Fibroblast of skin of back (primary cell): ENCODE data around the gene LY6G6F.

Experiments used
- DNase-seq: peaks from one replicate; pipeline ENCODE4 v3.0.0-alpha.2; 2013

LY6G6F gene

DNA sequence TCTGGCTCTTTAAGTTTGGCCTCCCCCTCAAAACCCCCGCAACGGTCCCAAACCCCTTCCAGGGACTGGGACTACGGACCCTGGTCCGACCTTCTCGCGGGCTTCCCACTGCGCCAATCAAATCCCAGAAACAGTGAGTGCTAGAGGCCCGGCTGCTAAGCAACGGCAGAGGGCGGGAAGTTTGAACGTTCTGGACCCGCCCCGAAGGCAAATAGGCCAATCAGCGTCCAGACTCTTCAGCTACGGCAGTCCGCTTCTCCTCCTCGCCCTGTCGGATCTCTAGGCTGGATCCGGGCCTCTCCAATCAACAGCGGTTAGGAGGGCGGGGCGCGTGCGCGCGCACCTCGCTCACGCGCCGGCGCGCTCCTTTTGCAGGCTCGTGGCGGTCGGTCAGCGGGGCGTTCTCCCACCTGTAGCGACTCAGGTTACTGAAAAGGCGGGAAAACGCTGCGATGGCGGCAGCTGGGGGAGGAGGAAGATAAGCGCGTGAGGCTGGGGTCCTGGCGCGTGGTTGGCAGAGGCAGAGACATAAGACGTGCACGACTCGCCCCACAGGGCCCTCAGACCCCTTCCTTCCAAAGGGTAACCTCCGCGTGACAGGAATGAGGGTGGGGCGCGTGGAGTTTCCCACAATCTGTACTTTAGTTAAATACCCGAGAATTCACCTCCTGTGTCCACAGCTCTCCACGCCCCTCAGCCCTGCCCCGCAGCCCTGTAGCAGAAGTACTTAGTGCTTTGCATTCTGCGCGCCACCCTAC, 33.2 kb downstream of the LY6G6F start, which contains the start of gene MSH5:
TSS of gene MSH5 (plus strand) at position 367 of the 758 bp plus-strand sequence. CDS start 462 bp downstream, outside the sequence.
- DNase-seq, result peak; percentile 99

DNA sequence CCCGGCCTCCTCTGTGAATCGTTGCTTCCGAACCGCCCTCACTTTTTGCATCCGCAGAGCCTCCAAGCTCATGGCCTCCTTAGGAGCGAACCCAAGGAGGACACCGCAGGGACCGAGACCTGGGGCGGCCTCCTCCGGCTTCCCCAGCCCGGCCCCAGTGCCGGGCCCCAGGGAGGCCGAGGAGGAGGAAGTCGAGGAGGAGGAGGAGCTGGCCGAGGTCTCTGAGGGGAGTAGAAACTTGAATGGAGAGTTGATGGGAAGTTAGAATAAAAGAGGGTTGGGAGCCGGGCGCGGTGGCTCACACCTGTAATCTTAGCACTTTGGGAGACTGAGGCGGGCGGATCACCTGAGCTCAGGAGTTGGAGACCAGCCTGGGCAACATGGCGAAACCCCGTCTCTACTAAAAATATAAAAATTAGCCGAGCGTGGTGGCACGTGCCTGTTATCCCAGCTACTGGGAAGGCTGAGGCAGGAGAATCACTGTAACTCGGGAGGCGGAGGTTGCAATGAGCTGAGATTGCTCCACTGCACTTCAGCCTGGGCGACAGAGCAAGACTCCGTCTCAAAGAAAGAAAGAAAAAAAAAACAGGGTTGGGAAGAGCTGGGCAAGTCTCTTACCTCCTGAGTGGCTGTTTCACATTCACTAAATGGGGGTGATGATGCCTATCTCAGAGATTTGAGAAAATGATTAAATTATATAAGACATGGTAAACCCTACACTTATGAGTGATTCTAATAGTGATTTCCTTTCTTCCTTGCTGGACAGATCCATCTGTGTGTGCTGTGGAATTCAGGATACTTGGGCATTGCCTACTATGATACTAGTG, 33.9 kb downstream of the LY6G6F start:
- no peak for DNase-seq

DNA sequence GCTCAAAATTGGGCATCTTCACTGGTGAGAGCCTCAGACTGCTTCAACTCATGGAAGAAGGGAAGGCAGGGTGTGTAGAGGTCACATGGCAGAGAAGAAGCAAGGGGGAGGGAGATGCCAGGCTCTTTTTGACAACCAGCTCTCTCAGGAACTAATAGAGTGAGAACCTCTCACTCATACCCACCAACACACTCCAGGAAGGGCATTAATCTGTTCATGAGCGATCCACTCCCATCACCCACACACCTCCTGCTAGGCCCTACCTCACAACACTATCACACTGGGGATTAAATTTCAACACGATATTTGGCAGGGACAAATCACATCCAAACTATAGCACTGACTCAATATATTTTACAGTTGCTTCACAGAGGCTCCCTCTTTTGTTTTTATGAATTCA, 35.1 kb downstream of the LY6G6F start:
- DNase-seq, result no peak

DNA sequence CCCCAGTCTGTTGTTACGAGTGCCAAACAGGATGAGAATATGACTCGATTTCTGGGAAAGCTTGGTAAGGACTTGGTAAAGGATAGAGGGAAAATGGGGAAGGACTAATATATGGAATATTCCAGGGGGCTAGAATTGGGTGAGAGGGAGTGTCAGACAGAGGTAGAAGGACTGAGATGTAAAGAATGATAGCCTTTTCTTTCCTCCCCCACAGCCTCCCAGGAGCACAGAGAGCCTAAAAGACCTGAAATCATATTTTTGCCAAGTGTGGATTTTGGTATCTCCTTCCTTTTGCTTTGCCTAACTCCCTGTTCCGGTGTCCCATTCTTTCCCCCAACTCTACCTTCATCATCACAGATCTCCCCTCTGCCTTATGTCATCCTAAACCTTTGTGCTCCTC, 36.2 kb downstream of the LY6G6F start:
- no peak for DNase-seq

DNA sequence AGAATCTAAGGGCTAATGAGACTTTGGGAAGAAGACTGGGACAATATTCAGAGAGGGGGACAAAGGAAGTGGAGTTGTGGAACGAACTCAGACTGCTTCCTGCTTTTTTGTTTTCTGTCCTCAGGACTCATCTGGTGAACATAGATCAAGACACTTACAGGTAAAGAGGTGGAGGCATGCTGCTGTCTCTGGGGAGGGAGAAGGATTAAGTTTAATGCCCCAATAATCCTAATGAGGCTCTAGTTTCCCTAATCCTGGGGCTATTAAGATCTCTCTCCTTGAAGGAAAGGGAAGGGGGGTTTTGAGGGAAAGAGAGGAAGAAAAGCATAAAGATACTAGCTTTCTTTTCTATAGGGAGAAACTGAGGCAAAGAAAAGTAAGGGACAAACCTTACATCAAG, 37.8 kb downstream of the LY6G6F start:
- no peak for DNase-seq

DNA sequence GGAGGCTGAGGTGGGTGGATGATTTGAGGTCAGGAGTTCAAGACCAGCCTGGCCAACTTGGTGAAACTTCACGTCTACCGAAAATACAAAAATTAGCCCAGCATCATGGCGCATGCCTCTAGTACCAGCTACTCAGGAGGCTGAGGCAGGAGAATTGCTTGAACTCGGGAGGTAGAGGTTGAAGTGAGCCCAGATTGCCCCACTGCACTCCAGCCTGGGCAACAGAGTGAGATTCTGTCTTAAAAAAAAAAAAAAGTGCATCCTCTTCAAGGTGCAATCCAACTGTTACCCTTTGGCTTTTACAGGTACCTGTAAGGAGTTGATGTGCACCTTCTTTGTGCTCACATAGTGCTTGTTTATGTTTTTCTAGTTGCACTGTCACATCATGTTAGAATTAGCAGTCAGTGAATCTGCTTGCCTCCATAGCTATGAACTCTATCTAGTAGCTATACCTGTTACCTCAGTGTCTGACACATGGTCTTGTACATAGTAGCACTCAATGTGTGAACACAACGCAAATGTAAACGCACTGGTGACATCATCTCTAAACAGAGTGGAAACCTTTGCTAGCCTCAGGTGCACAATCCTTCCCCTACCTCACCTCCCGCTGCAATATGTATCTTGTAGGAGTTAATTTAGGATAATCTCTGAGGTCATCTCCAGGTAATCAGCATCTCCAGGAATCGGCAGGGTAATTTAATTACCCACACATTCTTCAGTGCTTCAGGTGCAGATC, 42.8 kb downstream of the LY6G6F start:
- DNase-seq, result no peak

DNA sequence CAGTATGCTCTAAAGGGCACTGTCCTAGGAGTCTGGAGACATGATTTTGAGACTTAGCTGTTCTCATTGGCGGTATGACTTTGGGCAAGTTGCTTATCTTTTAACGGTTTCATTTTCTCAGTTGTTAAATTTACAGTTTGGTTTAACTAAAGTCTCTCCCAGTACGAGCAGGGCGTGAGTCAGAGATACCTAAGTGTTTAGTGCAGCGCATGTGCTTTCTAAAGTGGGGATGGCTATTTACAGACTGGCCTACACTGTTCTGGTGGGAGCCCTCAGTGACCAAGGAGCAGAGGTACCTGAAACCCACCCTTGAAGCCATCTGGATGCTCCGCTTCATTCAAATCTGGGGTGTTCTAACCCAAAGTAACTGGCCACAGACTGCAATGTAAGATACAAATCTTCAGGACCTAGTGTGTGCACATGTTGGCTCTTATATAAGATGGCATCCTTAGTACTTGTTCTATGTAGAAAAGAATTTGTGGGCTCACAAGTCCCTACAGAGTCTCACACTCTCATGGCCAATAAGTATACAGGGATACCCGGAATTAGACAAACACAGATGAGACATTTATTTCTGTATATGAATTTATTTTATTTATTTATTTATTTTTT, 43.9 kb downstream of the LY6G6F start:
- no peak for DNase-seq

DNA sequence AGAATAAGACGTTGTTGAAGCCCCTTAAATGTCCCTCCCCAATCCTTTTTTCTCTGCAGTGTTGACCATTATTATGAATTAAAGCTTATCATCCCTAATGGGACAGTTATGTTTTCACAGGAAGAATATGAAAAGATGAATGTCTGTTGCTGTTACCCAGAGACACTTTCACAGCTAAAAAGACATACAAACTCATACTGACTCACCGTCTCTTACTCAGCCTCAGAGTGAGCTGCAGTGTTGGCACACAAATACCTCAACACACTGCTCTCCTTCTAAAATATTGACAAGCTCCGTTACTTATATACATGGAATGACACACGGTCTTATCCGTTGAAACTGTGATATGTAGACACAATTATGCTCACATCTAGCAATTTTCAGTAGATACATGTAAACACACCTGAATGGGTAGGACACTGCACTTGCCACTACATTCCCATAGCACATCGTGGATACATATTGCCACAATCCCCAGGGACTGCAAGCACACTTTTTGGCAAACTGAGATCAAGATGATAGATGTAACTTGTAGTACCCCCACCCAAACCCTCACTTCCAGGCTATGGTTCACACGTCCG, 46.2 kb downstream of the LY6G6F start:
- peak; percentile 84 for DNase-seq

DNA sequence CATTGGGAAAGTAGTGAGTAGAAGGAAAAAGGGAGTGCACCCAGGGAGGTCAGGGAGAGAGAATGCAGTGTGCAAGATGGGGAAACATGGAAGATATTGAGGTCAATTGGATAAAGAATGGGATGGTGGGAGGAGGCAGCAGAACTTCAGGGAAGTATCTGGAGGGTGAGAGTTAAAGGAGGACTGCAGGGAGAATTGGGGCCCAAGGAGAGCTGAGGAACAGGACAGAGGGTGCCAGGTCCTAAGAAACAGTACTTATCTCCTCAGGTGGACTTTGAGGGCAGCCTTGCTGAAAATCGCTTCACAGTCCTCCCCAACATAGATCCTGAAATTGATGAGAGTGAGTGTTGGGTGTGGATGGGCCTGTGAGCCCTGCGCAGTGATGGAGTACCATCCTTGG, 51.6 kb downstream of the LY6G6F start:
- no peak for DNase-seq
